GM12878 (cell line): ENCODE results near the gene VDR. TPM values are rescaled to one million over a fixed set of nuclear protein-coding genes. Genes with fewer than 3 reads are reported as not detected.

Experiments
- ATAC-seq: fragments of 200-7000 bp; cut with Tn5 transposase; 3 replicates; pipeline ENCODE4 v1.9.1; 2020; ENCODE audit warnings: mild to moderate bottlenecking, moderate library complexity
- BruUV-seq: library from RNA; stranded (reverse); fragments of 400-500 nt; replicated peaks from 2 replicates; lab custom pipeline; 2021; lab: Mats Ljungman, UMichigan
- CTCF ChIA-PET: fragments of 300-600 bp; sonication (Branson Sonifier 250); formaldehyde crosslinking; extraction: SDS; loops from one replicate; lab custom pipeline; 2021; ENCODE audit warnings: inconsistent platforms; lab: Yijun Ruan, JAX
- POLR2A ChIA-PET: fragments of 350-600 bp; formaldehyde crosslinking; extraction: SDS; loops from one replicate; lab custom pipeline; 2021; ENCODE audit warnings: inconsistent platforms; lab: Charles Lee
- RAD21 ChIA-PET: fragments of 300-600 bp; sonication (Branson Sonifier 250); formaldehyde crosslinking; loops from one replicate; lab custom pipeline; 2023; ENCODE audit warnings: antibody characterized with exemption; ENCODE audit not compliant: unreplicated experiment; lab: Charles Lee
- SMC1A ChIA-PET: fragments of 300-600 bp; sonication (Branson Sonifier 250); formaldehyde crosslinking; loops from one replicate; lab custom pipeline; 2023; ENCODE audit not compliant: unreplicated experiment, uncharacterized antibody; lab: Charles Lee
- DNase-seq: peaks from one replicate; pipeline ENCODE4 v3.0.0-alpha.2; 2011; ENCODE audit warnings: low read depth, low spot score
- FAIRE-seq: peaks from 3 replicates; lab custom pipeline; 2011; peaks lifted over from hg19 to GRCh38; lab: Jason Lieb, UNC
- H2AFZ ChIP-seq: 2 replicates; pipeline ENCODE4 v1.6.0; 2011; ENCODE audit warnings: low read depth, low read length, control low read depth; ENCODE audit not compliant: control insufficient read depth
- H3K27ac ChIP-seq: 2 replicates; pipeline ENCODE4 v1.5.1; 2011; ENCODE audit warnings: control low read depth; ENCODE audit not compliant: control insufficient read depth, insufficient read depth
- H3K27me3 ChIP-seq, 2 experiments: replicated peaks in 1 of 2; 2 replicates each; pipeline versions ENCODE4 v1.6.0 to v1.6.1; 2011; ENCODE audit warnings: low read length in 1 of 2; ENCODE audit not compliant: control insufficient read depth in 2 of 2, insufficient read depth in 2 of 2
- H3K36me3 ChIP-seq, 2 experiments: 2 replicates each; pipeline ENCODE4 v1.5.1; 2011; ENCODE audit warnings: low read length in 1 of 2; ENCODE audit not compliant: control insufficient read depth in 2 of 2, insufficient read depth in 2 of 2
- H3K4me1 ChIP-seq: 2 replicates; pipeline ENCODE4 v1.6.1; 2011; ENCODE audit warnings: mild to moderate bottlenecking, low read length, moderate library complexity, mixed read lengths; ENCODE audit not compliant: control insufficient read depth, insufficient read depth
- H3K4me2 ChIP-seq: 2 replicates; pipeline ENCODE4 v1.6.0; 2011; ENCODE audit warnings: control low read depth; ENCODE audit not compliant: control insufficient read depth, insufficient read depth
- H3K4me3 ChIP-seq: fragments of 200-600 bp; sonication (generic); 2 replicates; pipeline ENCODE4 v1.5.1; 2016
- H3K79me2 ChIP-seq: 2 replicates; pipeline ENCODE4 v1.6.0; 2011; ENCODE audit warnings: low read length; ENCODE audit not compliant: control insufficient read depth, insufficient read depth
- H3K9ac ChIP-seq: 2 replicates; pipeline ENCODE4 v1.8.0; 2011; ENCODE audit warnings: low read length, control low read depth, mixed read lengths; ENCODE audit not compliant: control insufficient read depth, insufficient read depth
- H3K9me3 ChIP-seq: replicated peaks from 3 replicates; pipeline ENCODE4 v1.5.1; 2011; ENCODE audit warnings: mild to moderate bottlenecking, low read length; ENCODE audit not compliant: control insufficient read depth, insufficient read depth
- H4K20me1 ChIP-seq: 2 replicates; pipeline ENCODE4 v1.6.0; 2011; ENCODE audit not compliant: control insufficient read depth, insufficient read depth
- CHD4 ChIP-seq: fragments of 200-600 bp; sonication (generic); IDR thresholded peaks from 2 replicates; pipeline ENCODE4 v1.6.1; 2016; ENCODE audit warnings: mild to moderate bottlenecking
- DPF2 ChIP-seq: fragments of 450-650 bp; IDR thresholded peaks from 2 replicates; pipeline ENCODE4 v1.6.1; 2017; ENCODE audit warnings: mild to moderate bottlenecking
- E2F4 ChIP-seq: IDR thresholded peaks from 2 replicates; pipeline ENCODE4 v1.6.1; 2012; ENCODE audit warnings: low read depth, low read length, improper control_type of control experiment
- E4F1 ChIP-seq: fragments of 450-650 bp; IDR thresholded peaks from 2 replicates; pipeline ENCODE4 v1.6.1; 2018; ENCODE audit warnings: borderline replicate concordance, mild to moderate bottlenecking; ENCODE audit not compliant: partially characterized antibody
- MEF2A ChIP-seq: IDR thresholded peaks from 2 replicates; pipeline ENCODE4 v1.6.1; 2011; ENCODE audit warnings: low read depth, mild to moderate bottlenecking, low read length, moderate library complexity; ENCODE audit not compliant: insufficient read depth
- NFIC ChIP-seq: IDR thresholded peaks from 2 replicates; pipeline ENCODE4 v1.6.1; 2012; ENCODE audit warnings: low read depth, mild to moderate bottlenecking, inconsistent platforms, low read length, moderate library complexity
- RELB ChIP-seq: fragments of 450-650 bp; IDR thresholded peaks from 2 replicates; pipeline ENCODE4 v1.6.1; 2017; ENCODE audit warnings: low read depth, mild to moderate bottlenecking, moderate library complexity
- SKIL ChIP-seq: fragments of 450-650 bp; IDR thresholded peaks from 2 replicates; pipeline ENCODE4 v1.6.1; 2017; ENCODE audit warnings: mild to moderate bottlenecking, low read depth, inconsistent platforms; ENCODE audit not compliant: poor library complexity, severe bottlenecking
- SMARCA5 ChIP-seq: fragments of 450-650 bp; IDR thresholded peaks from 2 replicates; pipeline ENCODE4 v1.6.1; 2017; ENCODE audit warnings: mild to moderate bottlenecking
- TARDBP ChIP-seq: IDR thresholded peaks from 2 replicates; pipeline ENCODE4 v1.6.1; 2016; ENCODE audit warnings: borderline replicate concordance
- WRNIP1 ChIP-seq: IDR thresholded peaks from 2 replicates; pipeline ENCODE4 v1.6.1; 2011; ENCODE audit warnings: low read depth, low read length, improper control_type of control experiment, borderline replicate concordance
- ZBTB4 ChIP-seq: fragments of 450-650 bp; formaldehyde crosslinking; IDR thresholded peaks from 2 replicates; pipeline ENCODE4 v1.4.0; 2022; ENCODE audit warnings: mild to moderate bottlenecking, moderate library complexity
- WGBS: methylation state at CpG from one replicate; pipeline ENCODE4 v1.1.6; 2016; ENCODE audit warnings: low lambda C conversion rate; ENCODE audit not compliant: insufficient replicate concordance, insufficient coverage; ENCODE audit errors: missing lambda C conversion rate; 5-methylcytosine and 5-hydroxymethylcytosine counted together
- in situ Hi-C: fragments of 300-500 bp; cut with MboI; formaldehyde crosslinking; loops from 9 replicates; pipeline ENCODE4 v1.14.3; 2018; ENCODE audit warnings: mixed read lengths
- intact Hi-C: fragments of 100-400 bp; cut with micrococcal nuclease; formaldehyde crosslinking; loops from one replicate; pipeline ENCODE4 v1.14.2; 2022; ENCODE audit not compliant: unreplicated experiment
- polyA plus RNA-seq, 11 experiments: library from polyadenylated mRNA; depleted of rRNA in 4 of 11; unstranded in 6 of 11; stranded (reverse) in 5 of 11; fragments of >200 nt; fragmentation: Nextera tagmentation in 4 of 11; fragmentation: Illumina TruSeq in 1 of 11; extraction: Ambion mirVana in 4 of 11; extraction: Trizol in 1 of 11; gene quantifications; 1 replicate in 1 of 11; 2 replicates in 10 of 11; pipeline versions ENCODE4 v1.2.1 to v1.2.3, GENCODE V29; 2011 to 2016; ENCODE audit warnings: inconsistent platforms in 2 of 11, missing spikeins in 2 of 11, low read depth in 1 of 11
- total RNA-seq, 4 experiments: library from RNA; depleted of rRNA in 3 of 4; stranded (reverse); fragments of >200 nt in 3 of 4; fragmentation: Illumina TruSeq in 1 of 4; extraction: Trizol in 1 of 4; gene quantifications; 2 replicates each; pipeline versions ENCODE4 v1.2.1 to v1.2.3, GENCODE V29; 2013 to 2021

VDR gene
- total and polyA plus RNA-seq, 10 of the 15 experiments (the other 5 are each of a cell fraction or from before 2014, with no cell fraction given): 0.27 to 7.9 (median 3.0) TPM

GRCh38 chr12:47945341-47945728 is 40.5 kb upstream of the VDR start:
- BruUV-seq: no TSS peak
- SMC1A ChIA-PET: no interaction called here
- in situ Hi-C loops: no loop called here

More at GRCh38 chr12:47945341-47945728, 40.5 kb upstream of the VDR start:
- H3K4me1 ChIP-seq: no peaks in the 10 kb centered on the region
- ATAC-seq (no peak), FAIRE-seq (no peak), DNase-seq (no peak)
- 0% methylated on average over 1 of the region's 1 CpG for WGBS
- no peak overlapping the region for H3K4me3 ChIP-seq
- POLR2A ChIA-PET: no interaction called here
- RAD21 ChIA-PET: no interaction called here
- no peaks in the 10 kb centered on the region for H4K20me1 ChIP-seq
- intact Hi-C loops: loop anchor here (5.0 kb wide), 1 partner anchor 43 kb away; the partner anchor contains the start of gene VDR
- no peaks in the 10 kb centered on the region; a peak in 2 of 4 replicates for H3K27me3 ChIP-seq
- no peak overlapping the region for H3K4me2 ChIP-seq
- no peak overlapping the region for H3K9ac ChIP-seq
- no peak overlapping the region for H2AFZ ChIP-seq
- no peak overlapping the region for H3K27ac ChIP-seq
- TF ChIP-seq NFIC (no peak), SMARCA5 (no peak), CHD4 (no peak), DPF2 (no peak), E4F1 (no peak), ZBTB4 (CRISPR knock-in tag) (no peak), MEF2A (no peak), SKIL (no peak), TARDBP (no peak), RELB (no peak), E2F4 (no peak), WRNIP1 (no peak)
- TF ChIP-seq, all 136 proteins: peak for 0
- H3K9me3 ChIP-seq: no peaks in the 10 kb centered on the region
- no peaks in the 10 kb centered on the region for H3K79me2 ChIP-seq
- no peaks in the 10 kb centered on the region for H3K36me3 ChIP-seq
- CTCF ChIA-PET: interaction anchor here (1.6 to 2.3 kb wide), 2 partner anchors 18 to 107 kb away, joined by 5 to 12 read pairs; partner anchors contain the start of gene TMEM106C
